ENCODE measurements around the gene TMED1.
"Not testable (repeated sequence)": the region's sequence is repeated elsewhere in the genome, so short reads cannot be mapped to it uniquely, and the experiment has no call there.

The TMED1 gene

DNA sequence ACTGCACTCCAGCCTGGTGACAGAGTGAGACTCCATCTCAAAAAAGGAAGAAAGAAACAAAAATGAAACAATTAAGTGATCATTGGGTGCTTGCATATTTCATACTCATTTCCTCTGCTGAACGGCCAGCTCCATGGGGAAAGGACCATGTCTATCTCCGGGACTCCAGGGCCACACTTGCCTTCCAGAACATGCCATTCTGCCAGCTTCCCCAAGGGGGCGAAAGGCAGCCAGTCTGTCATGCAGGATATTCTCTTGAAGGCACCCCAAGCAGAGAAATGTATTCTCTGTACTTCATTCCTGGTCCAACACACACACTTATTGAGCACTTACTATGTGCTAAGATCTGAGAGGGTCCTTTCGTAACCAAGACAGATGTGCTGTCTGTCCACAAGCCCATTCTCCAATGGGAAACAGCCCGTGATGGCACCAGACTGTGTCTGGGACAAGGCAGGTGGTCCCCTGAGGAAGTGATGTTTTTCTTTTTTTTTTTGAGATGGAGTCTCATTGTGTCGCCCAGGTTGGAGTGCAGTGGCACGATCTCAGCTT lies 25.2 kb upstream of the TMED1 start:
- DNase-seq: no peak

DNA sequence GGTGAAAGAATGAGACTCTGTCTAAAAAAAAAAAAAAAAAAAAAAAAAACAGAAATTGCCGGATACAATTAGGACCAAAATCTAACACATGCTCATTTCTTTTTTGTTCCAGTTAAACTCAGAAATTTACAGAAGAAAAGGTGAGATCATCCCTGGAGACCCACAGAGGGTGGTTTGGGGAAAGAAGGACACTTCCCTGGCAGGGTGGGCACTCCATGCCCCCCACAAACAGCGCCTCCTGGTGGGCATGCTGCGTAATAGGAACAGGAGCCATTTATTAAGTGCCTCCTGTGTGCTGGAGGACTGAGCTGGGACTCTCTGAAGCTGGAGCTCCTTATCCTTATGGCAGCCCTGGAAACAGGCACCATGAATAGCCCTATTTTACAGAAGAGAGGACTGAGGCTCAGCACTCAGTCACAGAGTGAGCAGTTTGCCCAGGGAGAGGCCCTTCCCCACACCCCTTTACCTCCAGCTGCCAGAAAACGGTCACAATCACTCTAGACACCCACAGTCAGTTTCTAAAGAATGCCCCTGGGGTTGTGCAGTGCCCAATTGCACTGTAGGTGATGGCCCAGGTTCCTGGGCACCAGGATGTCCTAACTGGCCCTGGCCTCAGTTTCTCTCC lies 22.3 kb upstream of the TMED1 start:
- DNase-seq: no peak

GRCh38 chr19:10856899-10857298 lies 20.9 kb upstream of the TMED1 start:
- DNase-seq: not testable (repeated sequence)

- DNase-seq: no peak
Measured at GRCh38 chr19:10855879-10856522, 20.0 kb upstream of the TMED1 start.

GRCh38 chr19:10854350-10855089 lies 18.5 kb upstream of the TMED1 start:
- DNase-seq: no peak

- no peak for DNase-seq
Measured at GRCh38 chr19:10852941-10853340, 16.9 kb upstream of the TMED1 start.

GRCh38 chr19:10852098-10852800 lies 16.2 kb upstream of the TMED1 start:
- DNase-seq: no peak

- no peak for DNase-seq
Measured at GRCh38 chr19:10850631-10851030, 14.6 kb upstream of the TMED1 start.

- no peak for DNase-seq
Measured at GRCh38 chr19:10848230-10848856, 12.3 kb upstream of the TMED1 start, which contains the start of gene C19orf38. Gene C19orf38, plus strand, starts transcription at chr19:10848415. Its CDS starts 94 bp downstream, at chr19:10848509.

DNA sequence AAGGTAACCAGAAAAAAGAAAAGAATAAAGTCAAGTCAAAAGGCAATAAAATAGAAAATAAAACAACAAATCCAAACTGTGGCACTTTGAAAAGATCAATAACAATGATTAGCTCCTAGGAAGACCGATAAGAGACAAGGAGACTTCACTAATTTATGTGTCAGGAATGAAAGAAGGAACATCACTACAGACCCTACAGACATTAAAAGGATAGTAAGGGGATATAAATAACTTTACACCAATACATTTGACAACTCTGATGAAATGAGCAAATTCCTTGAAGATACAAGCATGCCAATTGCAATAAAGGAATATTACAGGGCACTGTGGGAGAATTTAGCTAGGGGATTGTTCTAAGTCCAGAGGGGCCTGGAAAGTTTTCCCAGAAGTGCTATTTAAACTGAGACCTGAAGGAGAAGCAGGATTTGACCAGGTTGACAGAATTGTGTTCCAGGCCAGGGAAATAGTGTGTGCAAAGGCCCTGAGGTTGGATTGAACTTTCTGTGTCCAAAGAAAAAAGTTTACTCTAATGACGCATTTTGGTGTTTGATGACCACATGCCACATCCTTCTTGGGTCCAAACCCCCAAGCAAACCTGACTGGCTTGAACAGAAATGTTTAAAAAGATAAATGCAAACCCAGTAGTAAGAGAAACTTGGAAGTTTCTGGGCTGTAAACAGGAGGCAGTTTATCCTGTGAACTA lies 10.6 kb upstream of the TMED1 start:
- DNase-seq: no peak

DNA sequence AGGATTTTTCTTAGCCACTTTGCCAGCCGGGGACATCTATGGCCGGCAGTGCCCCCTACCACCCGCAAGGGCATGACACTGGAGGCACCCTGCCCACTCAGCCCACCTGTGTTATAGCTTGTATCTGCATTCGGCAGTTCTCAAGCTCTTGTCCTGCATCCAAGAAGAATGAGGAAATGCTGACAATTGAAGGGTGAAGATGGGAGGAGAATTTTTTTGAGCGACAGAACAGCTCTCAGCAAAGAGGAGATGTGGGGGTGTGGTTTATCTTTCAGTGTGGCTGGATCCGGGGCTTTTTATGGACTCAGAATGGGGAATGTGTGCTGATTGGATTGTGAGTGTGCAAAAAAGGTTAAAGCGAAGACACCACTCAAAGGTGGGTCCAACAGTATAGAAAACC lies 6.8 kb upstream of the TMED1 start:
- no peak for DNase-seq

DNA sequence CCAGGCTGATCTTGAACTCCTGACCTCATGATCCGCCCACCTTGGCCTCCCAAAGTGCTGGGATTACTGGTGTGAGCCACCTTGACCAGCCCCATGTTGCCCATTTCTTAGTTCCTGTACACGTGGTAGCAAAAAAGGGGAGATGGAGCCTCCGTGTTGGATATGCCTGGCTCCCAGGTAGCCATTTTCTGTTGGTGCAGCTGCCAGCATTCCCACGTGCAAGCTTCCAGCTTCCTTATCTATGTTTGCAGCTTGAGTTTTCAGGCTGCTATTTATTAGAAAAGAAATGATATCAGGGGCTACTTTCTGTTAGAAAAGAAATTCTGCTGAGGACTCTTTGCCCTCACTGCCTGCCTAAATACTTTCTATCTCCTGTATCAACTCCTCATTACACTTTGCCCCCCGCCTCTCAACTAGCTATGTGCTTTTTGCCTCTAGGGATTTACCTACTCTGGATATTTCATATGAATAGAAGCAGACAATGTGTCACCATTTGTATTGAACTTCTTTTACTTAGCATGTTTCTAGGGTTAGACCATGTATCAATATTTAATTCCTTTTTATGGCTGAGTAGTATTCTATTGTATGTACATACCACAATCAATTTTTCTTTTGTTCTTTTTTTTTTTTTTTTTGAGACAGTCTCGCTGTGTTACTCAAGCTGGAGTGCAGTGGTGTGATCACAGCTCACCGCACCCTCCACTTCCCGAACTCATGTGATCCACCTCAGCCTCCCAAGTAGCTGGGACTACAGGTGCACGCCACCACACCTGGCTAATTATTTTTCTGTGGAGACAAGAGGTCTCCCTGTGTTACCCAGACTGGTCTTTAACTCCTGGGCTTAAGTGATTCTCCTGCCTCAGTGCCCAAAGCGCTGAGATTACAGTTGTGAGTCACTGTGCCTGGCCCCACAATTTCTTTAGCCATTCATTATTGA lies 3.4 kb upstream of the TMED1 start:
- no peak for DNase-seq

DNA sequence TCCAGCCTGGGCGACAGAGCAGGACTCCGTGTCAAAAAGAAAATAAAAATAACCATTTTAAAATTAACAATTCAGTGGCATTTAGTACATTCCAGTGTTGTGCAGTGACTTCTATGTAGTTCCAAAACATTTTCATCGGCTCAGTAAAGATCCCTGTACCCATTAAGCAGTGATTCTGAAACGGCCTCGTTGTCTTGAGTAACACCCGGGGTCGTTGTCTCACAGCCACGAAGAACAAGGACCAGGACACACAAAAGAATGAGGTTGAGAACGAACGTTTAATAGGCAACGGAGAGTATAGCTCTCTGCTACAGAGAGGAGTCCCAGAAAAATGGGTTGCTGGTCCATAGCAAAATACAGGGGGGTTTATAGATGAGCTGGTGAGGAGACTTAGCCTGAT lies 2.4 kb upstream of the TMED1 start:
- DNase-seq: no peak

GRCh38 chr19:10837649-10838048 lies 1.6 kb upstream of the TMED1 start:
- not testable (repeated sequence) for DNase-seq

DNA sequence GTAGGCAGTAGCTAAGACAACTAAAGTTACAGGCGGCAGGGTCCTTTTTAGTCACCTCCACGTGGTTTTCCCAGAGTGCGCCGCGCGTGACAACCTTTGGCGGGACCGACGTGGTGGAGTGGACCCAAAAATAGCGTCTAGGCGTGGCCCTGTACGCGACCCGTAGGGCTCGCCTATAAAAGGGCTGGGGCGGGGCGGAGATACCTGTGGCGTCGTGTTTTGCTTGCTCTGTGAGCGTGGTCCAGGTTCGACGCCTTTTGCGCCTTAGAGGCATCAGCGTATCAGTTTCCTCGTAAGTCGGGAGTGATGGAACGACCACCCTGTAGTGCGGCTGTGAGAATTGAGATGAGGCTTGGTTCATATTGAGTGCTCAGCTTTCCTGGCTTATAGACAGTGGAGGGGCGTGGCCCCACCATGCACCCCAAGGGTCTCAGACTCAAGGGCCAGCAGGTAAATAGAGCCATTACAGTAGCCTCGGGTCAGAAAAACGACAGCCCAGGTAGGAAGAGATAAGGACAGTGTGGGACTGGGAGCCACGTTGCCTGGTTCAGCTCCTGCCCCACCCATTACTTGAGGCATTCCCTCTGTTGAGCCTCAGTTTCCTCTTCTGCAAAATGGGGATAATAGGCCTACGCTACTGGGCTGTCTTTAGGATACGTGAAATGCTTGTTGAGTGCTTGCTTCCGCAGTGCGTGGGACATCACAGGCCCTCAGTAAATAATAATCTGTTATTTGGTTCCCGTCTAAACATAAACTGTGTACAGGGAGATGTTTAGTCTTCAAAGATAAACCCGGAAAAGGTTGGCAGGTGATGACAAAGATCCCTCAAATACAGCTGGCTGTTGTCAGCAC lies 693 bp upstream of the TMED1 start:
- no peak for DNase-seq

DNA sequence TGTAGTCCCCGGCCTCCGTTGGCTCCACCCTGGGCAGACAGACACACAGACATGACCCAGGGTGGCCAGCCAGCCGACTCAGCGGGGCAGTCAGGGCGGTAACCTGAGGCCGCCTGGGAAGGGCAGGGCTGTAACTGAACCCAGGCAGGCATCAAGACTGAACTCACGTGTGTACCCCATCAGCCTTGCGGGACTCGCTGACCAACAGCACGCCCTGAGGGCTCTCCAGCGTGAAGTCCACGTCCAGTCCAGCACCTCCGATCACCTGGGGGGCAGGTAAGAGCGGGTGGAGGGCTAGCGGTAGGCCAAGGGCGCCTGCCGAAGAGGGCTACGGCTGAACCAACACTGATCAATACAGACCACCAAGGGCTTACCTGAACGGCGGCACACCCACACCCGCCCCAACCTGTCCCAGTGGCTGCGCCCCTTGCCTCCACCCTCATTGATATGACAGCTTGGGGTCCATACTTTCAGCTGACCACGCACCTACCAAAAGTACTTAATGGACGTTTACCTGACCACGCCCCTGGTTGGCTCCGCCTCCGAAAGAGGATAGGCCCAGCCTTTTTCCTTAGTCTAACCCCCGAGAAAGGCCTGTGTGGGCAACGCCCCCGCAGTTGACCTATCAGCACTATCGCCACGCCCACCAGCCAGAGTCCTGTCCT lies 791 bp downstream of the TMED1 start:
- peak; percentile 96 for DNase-seq

- no peak for DNase-seq
Measured at GRCh38 chr19:10832939-10833296, 3.1 kb downstream of the TMED1 start.

- DNase-seq: no peak
Measured at GRCh38 chr19:10831987-10832938, 3.7 kb downstream of the TMED1 start.
